Ishikawa (cell line): ENCODE data around the gene CHST11.

Experiments used
- CREB1 ChIP-seq: IDR thresholded peaks from 2 replicates; pipeline ENCODE4 v1.6.1; 2012; ENCODE audit warnings: low read depth
- EGR1 ChIP-seq: IDR thresholded peaks from 2 replicates; pipeline ENCODE4 v1.6.1; 2012
- EP300 ChIP-seq: IDR thresholded peaks from 2 replicates; pipeline ENCODE4 v1.6.1; 2012; ENCODE audit warnings: borderline replicate concordance
- FOXM1 ChIP-seq: IDR thresholded peaks from 2 replicates; pipeline ENCODE4 v1.6.1; 2012; ENCODE audit warnings: low read depth, borderline replicate concordance
- MAX ChIP-seq: IDR thresholded peaks from 2 replicates; pipeline ENCODE4 v1.6.1; 2012
- RAD21 ChIP-seq: IDR thresholded peaks from 2 replicates; pipeline ENCODE4 v1.6.1; 2012; ENCODE audit warnings: low read depth
- REST ChIP-seq: IDR thresholded peaks from 2 replicates; pipeline ENCODE4 v1.6.1; 2012; ENCODE audit warnings: low read depth, mild to moderate bottlenecking
- TAF1 ChIP-seq: IDR thresholded peaks from 2 replicates; pipeline ENCODE4 v1.6.1; 2012; ENCODE audit warnings: low read depth, mild to moderate bottlenecking
- TF ChIP-seq, protein P1 (sequence below): IDR thresholded peaks from 2 replicates; pipeline ENCODE4 v1.6.1; 2012

GRCh38 chr12:104700324-104700723 is 243.6 kb downstream of the CHST11 start:
- TF ChIP-seq TAF1 (no peak), EGR1 (no peak), RAD21 (no peak), EP300 (no peak), CREB1 (no peak), FOXM1 (no peak), MAX (no peak), REST (no peak)
- TF ChIP-seq, protein P1, sequence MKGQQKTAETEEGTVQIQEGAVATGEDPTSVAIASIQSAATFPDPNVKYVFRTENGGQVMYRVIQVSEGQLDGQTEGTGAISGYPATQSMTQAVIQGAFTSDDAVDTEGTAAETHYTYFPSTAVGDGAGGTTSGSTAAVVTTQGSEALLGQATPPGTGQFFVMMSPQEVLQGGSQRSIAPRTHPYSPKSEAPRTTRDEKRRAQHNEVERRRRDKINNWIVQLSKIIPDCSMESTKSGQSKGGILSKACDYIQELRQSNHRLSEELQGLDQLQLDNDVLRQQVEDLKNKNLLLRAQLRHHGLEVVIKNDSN, result no peak
